GM23338 (cell line): Measurements from ENCODE around the gene UBE2G2.

Experiments
- CREB1 ChIP-seq: fragments of 250-450 bp; sonication (Bioruptor Pico); IDR thresholded peaks from 2 replicates; pipeline ENCODE4 v1.5.0; 2020; ENCODE audit warnings: low read depth, mild to moderate bottlenecking, moderate library complexity
- CTCF ChIP-seq, 2 experiments: fragments of 200-600 bp in 1 of 2; sonication (generic) in 1 of 2; conservative IDR thresholded peaks; 2 replicates each; pipeline versions ENCODE4 v1.5.1 to v1.6.1; 2016 to 2017; ENCODE audit warnings: antibody characterized with exemption in 2 of 2, low read depth in 2 of 2, mild to moderate bottlenecking in 2 of 2, moderate library complexity in 1 of 2
- ETS1 ChIP-seq: IDR thresholded peaks from 2 replicates; pipeline ENCODE4 v1.6.1; 2016; ENCODE audit warnings: antibody characterized with exemption
- EZH2 ChIP-seq: fragments of 200-600 bp; sonication (generic); IDR thresholded peaks from one replicate; pipeline ENCODE4 v1.8.0; 2017; ENCODE audit warnings: antibody characterized with exemption, mild to moderate bottlenecking, low read depth; ENCODE audit not compliant: unreplicated experiment
- EZH2phosphoT487 ChIP-seq: fragments of 200-600 bp; sonication (generic); IDR thresholded peaks from one replicate; pipeline ENCODE4 v1.8.1; 2018; ENCODE audit warnings: antibody characterized with exemption; ENCODE audit not compliant: unreplicated experiment
- JUNB ChIP-seq: IDR thresholded peaks from one replicate; pipeline ENCODE4 v1.6.1; 2016; ENCODE audit warnings: antibody characterized with exemption; ENCODE audit not compliant: unreplicated experiment
- NANOG ChIP-seq: IDR thresholded peaks from 2 replicates; pipeline ENCODE4 v1.6.1; 2016; ENCODE audit warnings: antibody characterized with exemption, borderline replicate concordance
- POLR2AphosphoS5 ChIP-seq: IDR thresholded peaks from 2 replicates; pipeline ENCODE4 v1.6.1; 2016; ENCODE audit warnings: antibody characterized with exemption, low read depth
- REST ChIP-seq: IDR thresholded peaks from one replicate; pipeline ENCODE4 v1.6.1; 2018; ENCODE audit warnings: antibody characterized with exemption; ENCODE audit not compliant: unreplicated experiment
- STAT1 ChIP-seq: IDR thresholded peaks from one replicate; pipeline ENCODE4 v1.6.1; 2016; ENCODE audit warnings: antibody characterized with exemption; ENCODE audit not compliant: unreplicated experiment
- ZNF331 ChIP-seq: fragments of 250-450 bp; sonication (Bioruptor Pico); IDR thresholded peaks from 2 replicates; pipeline ENCODE4 v1.5.0; 2020; ENCODE audit warnings: low read depth, mild to moderate bottlenecking, moderate library complexity

- TF ChIP-seq CTCF (conservative IDR thresholded peaks at IDR 0.05; ENCODE audit: low read depth in 2 of 2) (no peak), EZH2phosphoT487 (no peak), POLR2AphosphoS5 (no peak), EZH2 (no peak), REST (no peak), ETS1 (no peak), NANOG (no peak), STAT1 (no peak), JUNB (no peak), CREB1 (CRISPR knock-in tag) (no peak), ZNF331 (CRISPR knock-in tag) (no peak)
These were observed 21.0 kb upstream of the UBE2G2 start for GRCh38 chr21:44822484-44823178.
